Smooth muscle cell (in vitro differentiated cells): Measurements from ENCODE around the gene PIP5K1B. TPM values are rescaled to one million over a fixed set of nuclear protein-coding genes. Genes with fewer than 3 reads are reported as not detected.

Experiments
- DNase-seq: peaks from one replicate; lab custom pipeline; 2025; ENCODE audit not compliant: unreplicated experiment; lab: John Stamatoyannopoulos, UW
- H2AFZ ChIP-seq: fragments of 200-600 bp; sonication (generic); 2 replicates; pipeline ENCODE4 v1.6.0; 2016; ENCODE audit warnings: antibody characterized with exemption, low read depth, mild to moderate bottlenecking
- H3F3A ChIP-seq: fragments of 200-600 bp; sonication (generic); 2 replicates; pipeline ENCODE4 v1.6.0; 2017; ENCODE audit warnings: antibody characterized with exemption, low read depth
- H3K27ac ChIP-seq: fragments of 200-600 bp; sonication (generic); 2 replicates; pipeline ENCODE4 v1.5.1; 2016; ENCODE audit warnings: low read depth, mild to moderate bottlenecking
- H3K27me3 ChIP-seq: fragments of 200-600 bp; sonication (generic); 2 replicates; pipeline ENCODE4 v1.6.1; 2016; ENCODE audit warnings: low read depth, mild to moderate bottlenecking
- H3K36me3 ChIP-seq: fragments of 200-600 bp; sonication (generic); 2 replicates; pipeline ENCODE4 v1.5.1; 2016; ENCODE audit warnings: low read depth
- H3K4me1 ChIP-seq: fragments of 200-600 bp; sonication (generic); 2 replicates; pipeline ENCODE4 v1.5.1; 2016; ENCODE audit warnings: low read depth
- H3K4me2 ChIP-seq: fragments of 200-600 bp; sonication (generic); 2 replicates; pipeline ENCODE4 v1.6.0; 2016; ENCODE audit warnings: mild to moderate bottlenecking
- H3K4me3 ChIP-seq: fragments of 200-600 bp; sonication (generic); 2 replicates; pipeline ENCODE4 v1.5.1; 2016; ENCODE audit warnings: mild to moderate bottlenecking
- H3K79me2 ChIP-seq: fragments of 200-600 bp; sonication (generic); 2 replicates; pipeline ENCODE4 v1.6.0; 2016; ENCODE audit warnings: low read depth, mild to moderate bottlenecking
- H3K9ac ChIP-seq: fragments of 200-600 bp; sonication (generic); 2 replicates; pipeline ENCODE4 v1.6.0; 2016; ENCODE audit warnings: low read depth
- H3K9me3 ChIP-seq: fragments of 200-600 bp; sonication (generic); replicated peaks from 2 replicates; pipeline ENCODE4 v1.5.1; 2016; ENCODE audit warnings: low read depth
- H4K20me1 ChIP-seq: fragments of 200-600 bp; sonication (generic); 2 replicates; pipeline ENCODE4 v1.6.0; 2016; ENCODE audit warnings: low read depth
- CTCF ChIP-seq: fragments of 200-600 bp; sonication (generic); IDR thresholded peaks from 2 replicates; pipeline ENCODE4 v1.5.1; 2017; ENCODE audit warnings: borderline replicate concordance, mild to moderate bottlenecking, antibody characterized with exemption; ENCODE audit not compliant: insufficient read depth, poor library complexity, severe bottlenecking
- WGBS: methylation state at CpG from one replicate; pipeline ENCODE4 v1.1.7; 2016; ENCODE audit warnings: low lambda C conversion rate; 5-methylcytosine and 5-hydroxymethylcytosine counted together
- polyA plus RNA-seq: library from polyadenylated mRNA; unstranded; fragments of >200 nt; fragmentation: Nextera tagmentation; extraction: Ambion mirVana; gene quantifications from 2 replicates; pipeline ENCODE4 v1.2.1, GENCODE V29; 2016
- total RNA-seq: library from RNA; depleted of rRNA; stranded (reverse); fragments of >200 nt; gene quantifications from 2 replicates; pipeline ENCODE4 v1.2.3, GENCODE V29; 2014

The PIP5K1B gene
- total and polyA plus RNA-seq, 2 experiments from 2014 or later, result not detected

- Histone ChIP-seq H3K36me3 (no peaks in the 10 kb centered on the region), H3K4me2 (no peak overlapping the region)
Measured at GRCh38 chr9:68964102-68964541, 259.1 kb downstream of the PIP5K1B start.

GRCh38 chr9:68964765-68965164 lies 259.7 kb downstream of the PIP5K1B start:
- H3K9ac ChIP-seq, result no peak overlapping the region
- DNase-seq, result no peak
- H3K79me2 ChIP-seq, result no peaks in the 10 kb centered on the region
- peaks cover 11% of the 10 kb centered on the region for H3K27me3 ChIP-seq
- no peaks in the 10 kb centered on the region for H4K20me1 ChIP-seq
- H3K9me3 ChIP-seq, result no peaks in the 10 kb centered on the region
- no peaks in the 10 kb centered on the region for H3K36me3 ChIP-seq
- H3K4me1 ChIP-seq, result no peaks in the 10 kb centered on the region
- no peaks in the 10 kb centered on the region for H3F3A ChIP-seq
- H3K4me2 ChIP-seq, result no peak overlapping the region
- H2AFZ ChIP-seq, result no peak overlapping the region
- no peak overlapping the region for H3K4me3 ChIP-seq
- no peak overlapping the region for H3K27ac ChIP-seq
- WGBS, result 82% methylated on average over 3 of the region's 3 CpGs
- TF ChIP-seq CTCF, result no peak

More at GRCh38 chr9:68964102-68964541, 259.1 kb downstream of the PIP5K1B start:
- WGBS, result 88% methylated on average over 3 of the region's 3 CpGs
- no peak overlapping the region for H3K4me3 ChIP-seq
- H3K79me2 ChIP-seq, result no peaks in the 10 kb centered on the region
- H4K20me1 ChIP-seq, result no peaks in the 10 kb centered on the region
- H3K9me3 ChIP-seq, result no peaks in the 10 kb centered on the region
- no peak overlapping the region for H3K27ac ChIP-seq
- no peak overlapping the region for H3K9ac ChIP-seq
- peaks cover 11% of the 10 kb centered on the region for H3K27me3 ChIP-seq
- DNase-seq, result no peak
- H2AFZ ChIP-seq, result no peak overlapping the region
- no peaks in the 10 kb centered on the region for H3F3A ChIP-seq
- no peaks in the 10 kb centered on the region for H3K4me1 ChIP-seq
- no peak for TF ChIP-seq CTCF

GRCh38 chr9:68966496-68966944 lies 261.5 kb downstream of the PIP5K1B start:
- DNase-seq, result no peak
- no peak overlapping the region for H3K9ac ChIP-seq
- no peak overlapping the region for H3K4me3 ChIP-seq
- no peaks in the 10 kb centered on the region for H3K36me3 ChIP-seq
- H3K27ac ChIP-seq, result no peak overlapping the region
- H3K4me2 ChIP-seq, result no peak overlapping the region
- no peaks in the 10 kb centered on the region for H3K79me2 ChIP-seq
- H3K9me3 ChIP-seq, result no peaks in the 10 kb centered on the region
- H3K4me1 ChIP-seq, result no peaks in the 10 kb centered on the region
- TF ChIP-seq CTCF, result no peak
- no peaks in the 10 kb centered on the region for H3F3A ChIP-seq
- WGBS, result 87% methylated on average over 1 of the region's 1 CpG
- no peak overlapping the region for H2AFZ ChIP-seq
- H4K20me1 ChIP-seq, result no peaks in the 10 kb centered on the region
- peaks cover 11% of the 10 kb centered on the region for H3K27me3 ChIP-seq

GRCh38 chr9:68967800-68968199 lies 262.8 kb downstream of the PIP5K1B start:
- H3K4me2 ChIP-seq, result no peak overlapping the region
- WGBS, result 56% methylated on average over 1 of the region's 1 CpG
- no peaks in the 10 kb centered on the region for H3K79me2 ChIP-seq
- DNase-seq, result no peak
- no peak overlapping the region for H3K9ac ChIP-seq
- no peak for TF ChIP-seq CTCF
- no peaks in the 10 kb centered on the region for H3K36me3 ChIP-seq
- peaks cover 1% of the 10 kb centered on the region for H3K27me3 ChIP-seq
- no peaks in the 10 kb centered on the region for H3F3A ChIP-seq
- no peak overlapping the region for H3K27ac ChIP-seq
- no peaks in the 10 kb centered on the region for H4K20me1 ChIP-seq
- H3K9me3 ChIP-seq, result no peaks in the 10 kb centered on the region
- H2AFZ ChIP-seq, result no peak overlapping the region
- H3K4me1 ChIP-seq, result no peaks in the 10 kb centered on the region
- no peak overlapping the region for H3K4me3 ChIP-seq
